Esophagus (tissue), 2 donors: ENCODE measurements around the gene CAPN11. TPM values are rescaled to one million over a fixed set of nuclear protein-coding genes. Genes with fewer than 3 reads are reported as not detected.
"Not testable (repeated sequence)": the region's sequence is repeated elsewhere in the genome, so short reads cannot be mapped to it uniquely, and the experiment has no call there.

Source experiments
- H3K27ac ChIP-seq, 2 donors: one replicate each; pipeline ENCODE4 v1.5.1; 2013; ENCODE audit warnings: low read depth in 2 of 2, mild to moderate bottlenecking in 2 of 2, inconsistent platforms in 1 of 2, low read length in 1 of 2, moderate library complexity in 1 of 2
- H3K27me3 ChIP-seq, 2 donors: one replicate each; pipeline ENCODE4 v1.6.1; 2013; ENCODE audit warnings: low read length in 2 of 2, control low read depth in 1 of 2, mild to moderate bottlenecking in 1 of 2; ENCODE audit not compliant: insufficient read depth in 2 of 2, control insufficient read depth in 1 of 2
- H3K36me3 ChIP-seq, 2 donors: one replicate each; pipeline ENCODE4 v1.6.1; 2013; ENCODE audit warnings: low read length in 1 of 2; ENCODE audit not compliant: control insufficient read depth in 2 of 2, insufficient read depth in 2 of 2
- H3K4me1 ChIP-seq, 2 donors: one replicate each; pipeline ENCODE4 v1.6.1; 2013; ENCODE audit warnings: low read length in 1 of 2; ENCODE audit not compliant: control insufficient read depth in 2 of 2, insufficient read depth in 2 of 2
- H3K4me3 ChIP-seq, 2 donors: one replicate each; pipeline ENCODE4 v1.5.1; 2013; ENCODE audit warnings: low read length in 2 of 2, mild to moderate bottlenecking in 2 of 2, low read depth in 1 of 2, moderate library complexity in 1 of 2
- H3K9me3 ChIP-seq, 2 donors: one replicate each; pipeline ENCODE4 v1.6.1; 2013; ENCODE audit warnings: mild to moderate bottlenecking in 2 of 2, low read depth in 1 of 2, low read length in 1 of 2, moderate library complexity in 1 of 2; ENCODE audit not compliant: control insufficient read depth in 2 of 2, insufficient read depth in 1 of 2
- WGBS, 2 donors: extraction: QIAGEN DNeasy Blood & Tissue Kit; methylation state at CpG; one replicate each; pipeline ENCODE4 v1.1.7; 2013; 5-methylcytosine and 5-hydroxymethylcytosine counted together
- polyA plus RNA-seq, 2 donors: library from polyadenylated mRNA; stranded (reverse); fragments of 200-250 nt; gene quantifications; one replicate each; pipeline ENCODE4 v1.2.3, GENCODE V29; 2013
- donor health status: healthy with polysubstance abuse.
- donor health status: Bipolar disorder and iron deficiency.

Gene CAPN11
- polyA plus RNA-seq, 2 donors, result 0.19 to 0.29 TPM

DNA sequence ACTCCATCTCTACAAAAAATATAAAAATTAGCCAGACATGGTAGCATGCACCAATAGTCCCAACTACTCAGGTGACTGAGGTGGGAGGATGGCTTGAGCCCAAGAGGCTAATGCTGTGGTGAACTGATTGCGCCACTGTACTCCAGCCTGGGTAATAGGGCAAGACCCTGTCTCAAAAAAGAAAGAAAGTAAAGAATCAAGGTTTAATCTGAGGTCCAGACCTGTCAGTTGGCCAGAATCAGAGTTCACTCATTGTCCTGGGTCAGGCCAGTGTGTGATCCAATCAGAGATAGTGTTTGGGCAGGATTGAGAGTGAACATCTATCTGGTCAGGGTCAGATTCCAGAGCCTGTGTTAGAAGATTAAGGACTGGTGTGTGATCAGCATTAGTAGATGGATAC lies 15.8 kb upstream of the CAPN11 start:
- Histone ChIP-seq H3K4me1 (no peaks in the 10 kb centered on the region), H3K27ac (no peak overlapping the region), H3K4me3 (no peak overlapping the region), H3K27me3 (no peaks in the 10 kb centered on the region), H3K9me3 (no peaks in the 10 kb centered on the region), H3K36me3 (peaks cover 7 to 37% of the 10 kb centered on the region in 2 donors)
- 98 to 100% methylated on average over 1 of the region's 1 CpG for WGBS, 2 donors

DNA sequence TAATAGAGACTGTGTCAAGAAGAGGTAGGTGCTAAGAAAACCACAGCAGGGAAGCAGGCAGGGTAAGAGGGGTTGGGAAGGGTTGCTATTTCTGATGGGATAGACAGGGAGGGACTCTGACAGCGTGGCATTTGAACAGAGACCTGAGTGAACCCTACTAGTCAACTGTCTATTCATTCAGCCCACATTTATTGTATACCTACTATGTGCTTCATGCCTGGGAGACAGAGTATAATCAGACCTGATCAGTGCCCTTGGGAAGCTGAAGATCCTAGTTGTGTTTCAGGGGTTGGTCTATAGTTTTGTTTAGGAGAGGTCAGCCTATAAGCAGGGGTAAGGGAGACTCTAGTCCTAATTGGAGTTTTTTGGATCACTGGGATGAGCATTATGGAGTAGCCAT lies 14.9 kb upstream of the CAPN11 start:
- no peaks in the 10 kb centered on the region for H3K9me3 ChIP-seq
- H3K4me3 ChIP-seq, result no peak overlapping the region
- H3K27me3 ChIP-seq, result no peaks in the 10 kb centered on the region
- H3K36me3 ChIP-seq, result peaks cover 15 to 42% of the 10 kb centered on the region in 2 donors
- 95 to 97% methylated on average over 1 of the region's 1 CpG for WGBS, 2 donors
- H3K27ac ChIP-seq, result no peak overlapping the region
- no peaks in the 10 kb centered on the region for H3K4me1 ChIP-seq

- H3K27me3 ChIP-seq, H3K4me1 ChIP-seq, H3K9me3 ChIP-seq, H3K27ac ChIP-seq, H3K4me3 ChIP-seq: not testable (repeated sequence)
- WGBS, 2 donors, result 63 to 65% methylated on average over 3 of the region's 3 CpGs
- peaks cover 15 to 41% of the 10 kb centered on the region in 2 donors for H3K36me3 ChIP-seq
Observed at GRCh38 chr6:44144536-44144935, 14.1 kb upstream of the CAPN11 start.

- Histone ChIP-seq H3K27me3 (no peaks in the 10 kb centered on the region), H3K4me1 (no peaks in the 10 kb centered on the region), H3K9me3 (no peaks in the 10 kb centered on the region), H3K36me3 (peaks cover 9 to 34% of the 10 kb centered on the region in 2 donors), H3K4me3 (no peak overlapping the region), H3K27ac (no peak overlapping the region)
Observed at GRCh38 chr6:44145839-44146238, 12.8 kb upstream of the CAPN11 start.

DNA sequence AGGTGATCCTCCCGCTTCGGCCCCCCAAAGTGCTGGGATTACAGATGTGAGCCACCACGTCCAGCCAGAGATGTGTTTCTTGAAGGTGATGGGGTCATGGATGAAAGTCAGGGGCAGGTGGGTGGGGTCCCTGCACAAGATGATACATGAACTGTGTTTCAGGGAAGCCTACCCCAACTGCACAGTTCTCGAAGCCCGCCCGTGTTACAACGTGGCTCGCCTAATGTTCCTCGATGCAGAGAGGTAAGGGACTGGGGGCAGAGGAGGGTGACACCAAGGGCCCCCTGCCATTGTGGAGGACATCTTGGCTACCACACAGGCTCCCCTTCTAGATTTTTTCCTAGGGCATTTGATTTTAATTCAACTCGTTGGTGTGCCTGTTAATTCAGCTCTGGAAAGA lies 11.9 kb upstream of the CAPN11 start:
- H3K4me1 ChIP-seq, result peaks cover 0 to 2% of the 10 kb centered on the region in 2 donors
- WGBS, 2 donors, result 86 to 87% methylated on average over 10 of the region's 10 CpGs
- H3K9me3 ChIP-seq, result no peaks in the 10 kb centered on the region
- H3K4me3 ChIP-seq, result no peak overlapping the region
- H3K36me3 ChIP-seq, result peaks cover 9 to 37% of the 10 kb centered on the region in 2 donors
- H3K27me3 ChIP-seq, result no peaks in the 10 kb centered on the region
- no peak overlapping the region for H3K27ac ChIP-seq

- Histone ChIP-seq H3K27me3 (no peaks in the 10 kb centered on the region), H3K27ac (no peak overlapping the region), H3K9me3 (no peaks in the 10 kb centered on the region), H3K4me3 (no peak overlapping the region), H3K4me1 (peaks cover 0 to 3% of the 10 kb centered on the region in 2 donors), H3K36me3 (peaks cover 9 to 38% of the 10 kb centered on the region in 2 donors)
- 93 to 96% methylated on average over 7 of the region's 7 CpGs for WGBS, 2 donors
Observed at GRCh38 chr6:44147256-44147655, 11.4 kb upstream of the CAPN11 start.

- H3K9me3 ChIP-seq, result no peaks in the 10 kb centered on the region
- H3K36me3 ChIP-seq, result peaks cover 9 to 42% of the 10 kb centered on the region in 2 donors
- H3K27ac ChIP-seq, result no peak overlapping the region
- no peak overlapping the region for H3K4me3 ChIP-seq
- 79 to 82% methylated on average over 9 of the region's 9 CpGs for WGBS, 2 donors
- H3K27me3 ChIP-seq, result no peaks in the 10 kb centered on the region
- H3K4me1 ChIP-seq, result peaks cover 0 to 3% of the 10 kb centered on the region in 2 donors
Observed at GRCh38 chr6:44148306-44148705, 10.3 kb upstream of the CAPN11 start.

GRCh38 chr6:44149369-44150012 lies 9.1 kb upstream of the CAPN11 start:
- peaks cover 0 to 3% of the 10 kb centered on the region in 2 donors for H3K4me1 ChIP-seq
- H3K36me3 ChIP-seq, result peaks cover 9 to 48% of the 10 kb centered on the region in 2 donors
- no peak overlapping the region for H3K27ac ChIP-seq
- H3K4me3 ChIP-seq, result no peak overlapping the region
- WGBS, 2 donors, result 87 to 88% methylated on average over 7 of the region's 7 CpGs
- H3K9me3 ChIP-seq, result no peaks in the 10 kb centered on the region
- H3K27me3 ChIP-seq, result no peaks in the 10 kb centered on the region

DNA sequence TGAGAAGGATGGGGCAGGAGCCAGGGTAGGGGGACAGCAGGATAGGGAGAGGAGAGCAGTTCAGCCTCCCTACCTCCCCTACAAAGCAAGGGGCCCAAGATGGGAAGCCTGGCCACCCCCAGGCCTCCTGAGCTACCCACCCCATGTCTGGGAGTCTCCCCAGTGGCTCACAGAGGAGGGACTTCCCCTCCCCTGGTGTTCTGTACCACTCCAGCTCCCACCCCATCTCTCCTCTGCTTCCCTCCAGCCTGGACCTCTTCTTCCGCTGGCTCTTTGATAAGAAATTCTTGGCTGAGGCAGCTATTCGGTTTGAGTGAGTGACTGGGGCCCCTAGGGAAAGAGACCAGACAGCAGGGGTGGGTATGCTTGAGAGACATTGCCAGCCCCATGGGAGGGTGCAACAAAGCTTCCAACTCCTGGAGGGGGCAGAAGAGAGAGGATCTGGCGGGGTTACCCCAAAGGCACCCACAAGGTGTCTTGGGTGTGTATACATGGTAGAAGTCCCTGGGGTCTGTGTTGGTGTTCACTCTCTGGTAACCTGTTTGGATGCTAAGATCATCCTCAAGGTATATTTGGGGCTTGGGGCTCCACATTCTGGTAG lies 8.2 kb upstream of the CAPN11 start:
- Histone ChIP-seq H3K36me3 (peaks cover 9 to 48% of the 10 kb centered on the region in 2 donors), H3K4me1 (peaks cover 0 to 3% of the 10 kb centered on the region in 2 donors), H3K4me3 (no peak overlapping the region), H3K27me3 (no peaks in the 10 kb centered on the region), H3K9me3 (no peaks in the 10 kb centered on the region), H3K27ac (no peak overlapping the region)
- 69 to 77% methylated on average over 3 of the region's 3 CpGs for WGBS, 2 donors
